ENCODE results near the gene RNU4-1.
"Not testable (repeated sequence)": the region's sequence is repeated elsewhere in the genome, so short reads cannot be mapped to it uniquely, and the experiment has no call there.

Gene RNU4-1

GRCh38 chr12:120292661-120293531 is at the start of gene RNU4-1:
Gene RNU4-1, minus strand, starts transcription at chr12:120293237.
- Histone ChIP-seq H3K9me3 (ENCODE audit: control insufficient read depth in 5 of 5, low read length in 5 of 5) (no peaks in the 10 kb centered on the region), H3K9ac (ENCODE audit: low read length in 5 of 5) (peak within 1 kb of the TSS; percentile 76 to 88 (median 82)), H3K36me3 (ENCODE audit: control insufficient read depth in 5 of 5, insufficient read depth in 5 of 5, low read length in 5 of 5) (no peaks in the 10 kb centered on the region), H3K27me3 (ENCODE audit: control insufficient read depth in 5 of 5, insufficient read depth in 4 of 5, low read length in 5 of 5) (no peaks in the 10 kb centered on the region), H3K4me1 (ENCODE audit: control insufficient read depth in 5 of 5, insufficient read depth in 5 of 5, low read length in 5 of 5) (peaks cover 5 to 26% (median 19%) of the 10 kb centered on the region in 5 donors), H3K4me3 (ENCODE audit: low read depth in 1 of 5, low read length in 5 of 5) (peak within 1 kb of the TSS; percentile 67 to 83 (median 69)), H3K27ac (ENCODE audit: low read depth, low read length) (peak within 1 kb of the TSS; percentile 97)

GRCh38 chr12:120342175-120343038 is 49.4 kb upstream of the RNU4-1 start:
- no peak overlapping the region for H3K4me3 ChIP-seq (ENCODE audit: low read depth in 1 of 5, low read length in 5 of 5)
- H3K9ac ChIP-seq (ENCODE audit: low read length in 5 of 5), result no peak overlapping the region
- peaks cover 0 to 5% (median 0%) of the 10 kb centered on the region in 5 donors for H3K9me3 ChIP-seq (ENCODE audit: control insufficient read depth in 5 of 5, low read length in 5 of 5)
- no peak overlapping the region for H3K27ac ChIP-seq (ENCODE audit: low read depth, low read length)
- H3K36me3 ChIP-seq (ENCODE audit: control insufficient read depth in 5 of 5, insufficient read depth in 5 of 5, low read length in 5 of 5), result no peaks in the 10 kb centered on the region
- H3K27me3 ChIP-seq (ENCODE audit: control insufficient read depth in 5 of 5, insufficient read depth in 4 of 5, low read length in 5 of 5), result peaks cover 0 to 3% (median 0%) of the 10 kb centered on the region in 5 donors
- H3K4me1 ChIP-seq (ENCODE audit: control insufficient read depth in 5 of 5, insufficient read depth in 5 of 5, low read length in 5 of 5), result no peaks in the 10 kb centered on the region

- H3K27me3 ChIP-seq (ENCODE audit: control insufficient read depth in 5 of 5, insufficient read depth in 4 of 5, low read length in 5 of 5), result peaks cover 0 to 2% (median 0%) of the 10 kb centered on the region in 5 donors
- no peaks in the 10 kb centered on the region for H3K36me3 ChIP-seq (ENCODE audit: control insufficient read depth in 5 of 5, insufficient read depth in 5 of 5, low read length in 5 of 5)
- H3K9me3 ChIP-seq (ENCODE audit: control insufficient read depth in 5 of 5, low read length in 5 of 5), result peaks cover 0 to 5% (median 0%) of the 10 kb centered on the region in 5 donors
- H3K9ac ChIP-seq (ENCODE audit: low read length in 5 of 5), result no peak overlapping the region
- no peak overlapping the region for H3K27ac ChIP-seq (ENCODE audit: low read depth, low read length)
- H3K4me3 ChIP-seq (ENCODE audit: low read depth in 1 of 5, low read length in 5 of 5), result no peak overlapping the region
- no peaks in the 10 kb centered on the region for H3K4me1 ChIP-seq (ENCODE audit: control insufficient read depth in 5 of 5, insufficient read depth in 5 of 5, low read length in 5 of 5)
These were observed 46.2 kb upstream of the RNU4-1 start for GRCh38 chr12:120339256-120339655.

DNA sequence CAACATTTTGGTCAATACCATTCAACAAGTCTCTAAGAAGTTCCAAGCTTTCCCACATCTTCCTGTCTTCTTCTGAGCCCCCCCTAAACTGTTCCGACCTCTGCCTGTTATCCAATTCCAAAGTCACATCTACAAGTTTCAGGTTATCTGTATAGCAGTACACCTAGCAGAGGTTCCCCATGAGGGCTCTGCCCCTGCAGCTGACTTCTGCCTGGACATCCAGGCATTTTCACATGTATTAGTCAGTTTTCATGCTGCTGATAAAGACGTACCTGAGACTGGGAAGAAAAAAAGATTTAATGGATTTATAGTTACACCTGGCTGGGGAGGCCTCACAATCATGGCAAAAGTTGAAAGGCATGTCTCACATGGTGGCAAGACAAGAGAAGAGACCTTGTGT is 44.7 kb upstream of the RNU4-1 start:
- Histone ChIP-seq H3K27me3 (ENCODE audit: control insufficient read depth in 5 of 5, insufficient read depth in 4 of 5, low read length in 5 of 5) (peaks cover 0 to 2% (median 0%) of the 10 kb centered on the region in 5 donors), H3K4me3 (ENCODE audit: low read depth in 1 of 5, low read length in 5 of 5) (no peak overlapping the region), H3K36me3 (ENCODE audit: control insufficient read depth in 5 of 5, insufficient read depth in 5 of 5, low read length in 5 of 5) (no peaks in the 10 kb centered on the region), H3K4me1 (ENCODE audit: control insufficient read depth in 5 of 5, insufficient read depth in 5 of 5, low read length in 5 of 5) (no peaks in the 10 kb centered on the region), H3K9ac (ENCODE audit: low read length in 5 of 5) (no peak overlapping the region), H3K9me3 (ENCODE audit: control insufficient read depth in 5 of 5, low read length in 5 of 5) (peaks cover 0 to 5% (median 0%) of the 10 kb centered on the region in 5 donors), H3K27ac (ENCODE audit: low read depth, low read length) (no peak overlapping the region)

DNA sequence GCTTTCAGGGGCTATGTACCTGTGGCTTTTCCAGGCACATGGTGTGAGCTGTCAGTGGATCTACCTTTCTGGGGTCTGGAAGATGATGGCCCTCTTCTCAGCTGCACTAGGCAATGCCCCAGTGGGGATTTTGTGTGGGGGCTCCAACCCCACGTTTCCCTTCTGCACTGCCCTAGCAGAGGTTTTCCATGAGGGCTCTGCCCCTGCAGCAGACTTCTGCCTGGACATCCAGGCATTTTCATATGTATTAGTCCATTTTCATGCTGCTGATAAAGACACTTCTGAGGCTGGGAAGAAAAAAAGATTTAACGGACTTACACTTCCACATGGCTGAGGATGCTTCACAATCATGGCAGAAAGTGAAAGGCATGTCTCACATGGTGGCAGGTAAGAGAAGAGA is 43.4 kb upstream of the RNU4-1 start:
- H3K27ac ChIP-seq (ENCODE audit: low read depth, low read length); H3K4me1 ChIP-seq (ENCODE audit: control insufficient read depth in 5 of 5, insufficient read depth in 5 of 5, low read length in 5 of 5); H3K36me3 ChIP-seq (ENCODE audit: control insufficient read depth in 5 of 5, insufficient read depth in 5 of 5, low read length in 5 of 5); H3K9ac ChIP-seq (ENCODE audit: low read length in 5 of 5); H3K27me3 ChIP-seq (ENCODE audit: control insufficient read depth in 5 of 5, insufficient read depth in 4 of 5, low read length in 5 of 5); H3K4me3 ChIP-seq (ENCODE audit: low read depth in 1 of 5, low read length in 5 of 5); H3K9me3 ChIP-seq (ENCODE audit: control insufficient read depth in 5 of 5, low read length in 5 of 5): not testable (repeated sequence)

DNA sequence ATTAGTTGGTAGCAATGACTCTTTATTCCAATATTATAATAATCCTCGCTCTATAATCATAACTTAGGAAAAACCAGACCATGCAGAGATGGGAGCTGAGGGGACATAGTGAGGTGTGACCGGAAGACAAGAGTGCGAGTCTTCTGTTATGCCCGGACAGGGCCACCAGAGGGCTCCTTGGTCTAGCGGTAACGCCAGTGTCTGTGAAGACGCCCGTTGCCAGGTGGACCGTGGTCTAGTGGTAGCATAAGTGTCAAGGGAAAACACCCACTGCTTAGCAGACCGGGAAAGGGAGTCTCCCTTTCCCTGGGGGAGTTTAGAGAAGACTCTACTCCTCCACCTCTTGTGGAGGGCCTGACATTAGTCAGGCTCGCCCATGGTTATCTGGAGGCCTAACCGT is 42.4 kb upstream of the RNU4-1 start:
- not testable (repeated sequence) for H3K4me1 ChIP-seq (ENCODE audit: control insufficient read depth in 5 of 5, insufficient read depth in 5 of 5, low read length in 5 of 5); H3K9ac ChIP-seq (ENCODE audit: low read length in 5 of 5); H3K27me3 ChIP-seq (ENCODE audit: control insufficient read depth in 5 of 5, insufficient read depth in 4 of 5, low read length in 5 of 5); H3K27ac ChIP-seq (ENCODE audit: low read depth, low read length); H3K4me3 ChIP-seq (ENCODE audit: low read depth in 1 of 5, low read length in 5 of 5); H3K9me3 ChIP-seq (ENCODE audit: control insufficient read depth in 5 of 5, low read length in 5 of 5); H3K36me3 ChIP-seq (ENCODE audit: control insufficient read depth in 5 of 5, insufficient read depth in 5 of 5, low read length in 5 of 5)

GRCh38 chr12:120332523-120332922 is 39.5 kb upstream of the RNU4-1 start:
- Histone ChIP-seq H3K9ac (ENCODE audit: low read length in 5 of 5) (no peak overlapping the region), H3K27ac (ENCODE audit: low read depth, low read length) (no peak overlapping the region), H3K4me1 (ENCODE audit: control insufficient read depth in 5 of 5, insufficient read depth in 5 of 5, low read length in 5 of 5) (no peaks in the 10 kb centered on the region), H3K27me3 (ENCODE audit: control insufficient read depth in 5 of 5, insufficient read depth in 4 of 5, low read length in 5 of 5) (peaks cover 0 to 6% (median 0%) of the 10 kb centered on the region in 5 donors), H3K4me3 (ENCODE audit: low read depth in 1 of 5, low read length in 5 of 5) (no peak overlapping the region), H3K36me3 (ENCODE audit: control insufficient read depth in 5 of 5, insufficient read depth in 5 of 5, low read length in 5 of 5) (no peaks in the 10 kb centered on the region), H3K9me3 (ENCODE audit: control insufficient read depth in 5 of 5, low read length in 5 of 5) (peaks cover 0 to under 1% (median 0%) of the 10 kb centered on the region in 5 donors)

- no peak overlapping the region for H3K27ac ChIP-seq (ENCODE audit: low read depth, low read length)
- no peak overlapping the region for H3K9ac ChIP-seq (ENCODE audit: low read length in 5 of 5)
- no peaks in the 10 kb centered on the region for H3K4me1 ChIP-seq (ENCODE audit: control insufficient read depth in 5 of 5, insufficient read depth in 5 of 5, low read length in 5 of 5)
- H3K36me3 ChIP-seq (ENCODE audit: control insufficient read depth in 5 of 5, insufficient read depth in 5 of 5, low read length in 5 of 5), result no peaks in the 10 kb centered on the region
- H3K9me3 ChIP-seq (ENCODE audit: control insufficient read depth in 5 of 5, low read length in 5 of 5), result no peaks in the 10 kb centered on the region
- peaks cover 0 to 6% (median 0%) of the 10 kb centered on the region in 5 donors for H3K27me3 ChIP-seq (ENCODE audit: control insufficient read depth in 5 of 5, insufficient read depth in 4 of 5, low read length in 5 of 5)
- H3K4me3 ChIP-seq (ENCODE audit: low read depth in 1 of 5, low read length in 5 of 5), result no peak overlapping the region
These were observed 39.0 kb upstream of the RNU4-1 start for GRCh38 chr12:120332041-120332440.

GRCh38 chr12:120331390-120331789 is 38.4 kb upstream of the RNU4-1 start:
- Histone ChIP-seq H3K36me3 (ENCODE audit: control insufficient read depth in 5 of 5, insufficient read depth in 5 of 5, low read length in 5 of 5) (no peaks in the 10 kb centered on the region), H3K27ac (ENCODE audit: low read depth, low read length) (no peak overlapping the region), H3K27me3 (ENCODE audit: control insufficient read depth in 5 of 5, insufficient read depth in 4 of 5, low read length in 5 of 5) (peaks cover 0 to 6% (median 0%) of the 10 kb centered on the region in 5 donors), H3K9ac (ENCODE audit: low read length in 5 of 5) (no peak overlapping the region), H3K4me1 (ENCODE audit: control insufficient read depth in 5 of 5, insufficient read depth in 5 of 5, low read length in 5 of 5) (no peaks in the 10 kb centered on the region), H3K4me3 (ENCODE audit: low read depth in 1 of 5, low read length in 5 of 5) (no peak overlapping the region), H3K9me3 (ENCODE audit: control insufficient read depth in 5 of 5, low read length in 5 of 5) (no peaks in the 10 kb centered on the region)

DNA sequence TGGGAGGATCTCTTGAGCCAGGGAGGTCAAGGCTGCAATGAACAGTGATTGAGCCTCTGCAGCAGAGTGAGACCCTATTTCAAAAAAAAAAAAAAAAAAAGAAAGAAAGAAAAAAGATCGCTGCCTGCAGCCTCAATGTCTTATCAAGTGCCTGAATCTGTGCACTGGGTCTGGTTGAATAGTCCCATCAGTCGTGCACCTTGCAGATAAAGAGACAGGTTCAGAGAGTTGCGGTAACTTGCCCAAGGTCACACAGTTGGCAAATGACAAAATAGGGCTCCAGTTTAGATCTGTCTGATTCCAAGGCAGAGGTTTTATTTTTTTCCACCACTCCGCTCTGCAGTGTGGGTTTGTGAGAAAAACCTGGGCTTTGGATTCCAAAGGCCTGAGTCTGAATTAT is 35.2 kb upstream of the RNU4-1 start:
- peaks cover 0 to 6% (median 0%) of the 10 kb centered on the region in 5 donors for H3K27me3 ChIP-seq (ENCODE audit: control insufficient read depth in 5 of 5, insufficient read depth in 4 of 5, low read length in 5 of 5)
- no peaks in the 10 kb centered on the region for H3K9me3 ChIP-seq (ENCODE audit: control insufficient read depth in 5 of 5, low read length in 5 of 5)
- H3K4me3 ChIP-seq (ENCODE audit: low read depth in 1 of 5, low read length in 5 of 5), result no peak overlapping the region
- no peaks in the 10 kb centered on the region for H3K36me3 ChIP-seq (ENCODE audit: control insufficient read depth in 5 of 5, insufficient read depth in 5 of 5, low read length in 5 of 5)
- no peak overlapping the region for H3K9ac ChIP-seq (ENCODE audit: low read length in 5 of 5)
- no peak overlapping the region for H3K27ac ChIP-seq (ENCODE audit: low read depth, low read length)
- peaks cover 0 to 6% (median 6%) of the 10 kb centered on the region in 5 donors for H3K4me1 ChIP-seq (ENCODE audit: control insufficient read depth in 5 of 5, insufficient read depth in 5 of 5, low read length in 5 of 5)
